ENCODE results near the gene GNG7.
"Not testable (repeated sequence)": the region's sequence is repeated elsewhere in the genome, so short reads cannot be mapped to it uniquely, and the experiment has no call there.

Gene GNG7

GRCh38 chr19:2495651-2496316, 206.7 kb downstream of the GNG7 start:
- DNase-seq, result no peak

- DNase-seq, result no peak
These were observed 207.3 kb downstream of the GNG7 start for GRCh38 chr19:2495130-2495641.

DNA sequence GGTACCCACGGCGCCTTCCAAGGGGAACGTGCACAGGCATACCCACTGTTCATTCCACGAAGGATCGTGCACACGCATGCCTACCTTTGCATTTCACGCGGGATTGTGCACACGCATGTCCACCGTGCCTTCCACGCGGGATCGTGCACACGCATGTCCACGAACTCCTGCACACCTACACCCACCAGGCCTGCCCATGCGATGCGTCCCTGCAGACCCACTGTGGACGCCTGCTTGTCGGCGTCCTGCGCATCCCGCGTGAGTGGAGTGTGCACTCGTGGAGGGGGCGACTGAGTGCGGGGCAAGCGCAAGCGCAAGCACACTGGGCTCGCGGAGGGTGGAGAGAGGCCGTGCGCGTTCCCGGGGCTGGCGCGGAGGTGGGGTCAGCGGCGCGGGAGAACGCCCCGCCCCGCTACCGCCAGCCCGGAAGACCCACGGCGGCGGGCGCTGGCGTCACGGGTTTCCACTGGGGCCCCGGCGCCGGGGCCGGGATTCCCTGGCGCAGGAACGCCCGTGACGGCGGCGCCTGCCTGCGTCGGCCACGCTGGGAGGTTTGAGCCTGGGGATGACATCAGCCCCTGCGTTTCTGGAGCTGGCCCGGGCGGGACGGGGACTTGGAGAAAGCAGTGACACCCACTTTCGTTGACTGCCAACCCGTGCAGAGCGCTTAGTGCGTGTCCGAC, 207.9 kb downstream of the GNG7 start:
- peak; percentile 52 for DNase-seq

DNA sequence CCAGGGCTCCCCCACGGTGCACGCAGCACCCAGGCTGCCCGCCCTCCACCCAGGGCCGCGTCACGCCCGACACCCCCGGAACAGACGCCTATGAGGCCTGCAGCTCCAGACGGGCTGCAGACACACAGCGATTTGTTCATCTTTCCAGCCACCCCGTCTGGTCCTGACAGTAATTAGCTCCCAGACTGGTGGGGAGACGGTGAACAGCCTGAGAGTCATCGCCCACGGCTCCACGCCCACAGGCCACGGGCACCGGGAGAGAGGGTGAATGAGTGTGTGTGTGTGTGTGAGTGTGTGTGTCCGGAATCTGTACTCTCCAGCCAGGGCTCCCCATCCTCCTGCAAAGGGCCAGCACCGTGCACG, 208.4 kb downstream of the GNG7 start:
- no peak for DNase-seq

DNA sequence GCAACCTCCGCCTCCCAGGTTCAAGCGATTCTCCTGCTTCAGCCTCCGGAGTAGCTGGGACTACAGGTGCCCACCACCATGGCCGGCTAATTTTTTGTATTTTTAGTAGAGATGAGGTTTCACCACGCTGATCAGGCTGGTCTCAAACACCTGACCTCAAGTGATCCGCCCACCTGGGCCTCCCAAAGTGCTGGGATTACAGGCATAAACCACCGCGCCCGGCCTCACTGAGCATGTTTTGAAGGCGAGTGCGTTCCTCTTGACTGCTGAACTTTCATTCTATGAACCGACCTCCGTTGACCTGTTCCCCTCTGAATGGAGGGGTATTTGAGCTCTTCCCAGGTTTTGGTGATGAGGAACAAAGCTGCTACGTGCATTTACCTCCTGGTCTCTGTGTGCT, 209.0 kb downstream of the GNG7 start:
- DNase-seq, result not testable (repeated sequence)

DNA sequence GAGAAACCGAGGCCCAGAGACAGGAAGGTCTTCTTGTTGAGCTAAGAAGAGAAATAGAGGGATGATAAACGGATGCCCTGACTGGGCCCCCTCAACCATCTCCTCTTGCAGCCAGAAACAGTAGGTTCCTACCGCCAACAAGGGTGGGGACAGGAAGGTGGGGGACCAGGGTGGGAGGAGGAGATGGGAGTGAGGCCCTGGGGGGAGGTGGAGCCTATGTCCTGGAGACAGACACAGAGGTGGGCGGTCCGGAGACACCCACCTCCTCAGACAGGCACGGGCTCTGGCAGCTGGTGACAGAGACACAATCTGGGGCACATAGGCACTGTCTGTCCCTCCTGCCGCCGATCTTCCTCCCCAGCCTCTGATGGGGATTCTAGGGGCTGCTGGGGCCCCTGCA, 209.6 kb downstream of the GNG7 start:
- DNase-seq, result no peak

GRCh38 chr19:2491130-2491801, 211.2 kb downstream of the GNG7 start:
- no peak for DNase-seq

DNA sequence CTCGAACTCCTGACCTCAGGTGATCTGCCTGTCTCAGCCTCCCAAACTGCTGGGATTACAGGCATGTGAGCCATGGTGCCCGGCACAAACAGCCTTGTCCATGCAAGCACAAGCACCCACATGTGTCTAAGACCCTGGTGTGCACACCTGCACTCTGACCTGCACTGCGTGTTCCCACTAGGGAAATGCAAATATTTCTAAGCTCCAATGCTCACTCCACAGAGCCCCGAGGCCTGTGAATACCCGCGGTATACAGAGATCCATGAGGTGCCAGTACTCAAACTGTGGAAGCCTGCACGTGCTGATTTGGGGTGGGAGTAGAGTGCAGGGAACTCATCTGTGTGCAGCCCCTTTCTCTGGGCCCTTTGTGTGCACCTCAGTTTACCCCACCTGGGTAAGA, 211.8 kb downstream of the GNG7 start:
- DNase-seq, result no peak

DNA sequence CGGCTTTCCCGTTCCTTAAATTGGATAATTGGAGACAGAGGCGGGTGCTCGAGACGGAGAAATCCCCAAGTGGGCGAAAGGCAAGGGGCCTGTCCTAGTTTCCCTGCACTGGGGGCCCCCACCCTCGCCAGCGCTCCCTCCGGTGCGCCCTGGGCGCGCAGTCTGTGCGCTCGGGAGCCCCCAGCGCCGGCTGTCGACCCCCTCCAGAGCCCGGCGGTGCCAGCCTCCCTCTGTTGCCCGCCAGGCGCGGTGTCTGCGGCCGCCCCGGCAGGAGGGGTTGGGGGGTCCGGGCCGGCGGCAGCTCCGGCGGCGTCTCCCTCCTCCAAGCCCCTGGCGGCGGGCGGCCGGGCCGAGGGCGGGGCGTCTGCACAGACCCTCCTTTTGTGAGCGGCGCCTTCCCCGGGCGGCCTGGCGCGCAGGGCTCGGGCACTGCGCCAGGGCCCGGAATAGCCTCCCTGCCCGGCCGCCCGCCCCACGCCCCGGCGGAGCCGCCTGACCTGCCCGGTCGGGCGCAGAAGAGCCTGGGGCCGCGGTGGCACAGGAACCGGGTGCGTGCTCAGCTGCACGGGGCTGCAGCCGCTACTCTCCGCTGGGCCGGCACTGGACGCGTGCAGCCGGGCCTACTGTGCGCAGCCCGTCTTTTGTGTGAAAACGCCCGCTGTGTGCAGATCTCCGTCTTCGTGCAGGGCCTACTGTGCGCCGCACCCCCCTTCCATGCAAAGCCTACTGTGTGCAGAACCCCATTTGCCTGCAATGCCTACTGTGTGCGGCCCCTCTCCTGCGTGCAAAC, 213.4 kb downstream of the GNG7 start:
- peak; percentile 11 for DNase-seq

DNA sequence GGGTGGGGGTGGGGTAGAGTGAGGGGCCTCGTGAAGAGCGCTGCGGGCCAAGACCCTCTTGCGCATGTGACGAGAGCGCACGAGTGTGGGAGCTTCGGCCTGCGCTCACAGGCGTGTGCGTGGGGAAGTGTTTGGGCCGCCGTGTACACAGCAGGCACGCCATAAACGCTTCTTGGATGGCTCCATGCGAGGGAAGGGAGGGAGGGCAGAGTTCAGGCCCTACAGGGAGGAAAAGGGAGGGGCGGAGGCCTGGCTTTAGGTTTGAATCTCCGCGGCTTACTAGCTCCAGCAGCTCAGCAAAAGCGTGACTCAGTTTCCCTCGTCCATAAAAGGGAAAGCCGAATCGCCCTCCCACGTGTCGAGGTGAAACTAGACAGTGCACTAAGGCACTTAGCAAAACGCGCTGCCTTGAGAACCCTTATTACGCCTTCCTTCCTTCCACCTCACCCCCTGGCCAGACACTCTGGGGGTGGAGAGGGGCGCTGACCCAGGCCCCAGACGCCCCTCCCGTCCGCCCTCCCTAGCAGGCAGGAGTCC, 214.0 kb downstream of the GNG7 start:
- DNase-seq, result no peak

DNA sequence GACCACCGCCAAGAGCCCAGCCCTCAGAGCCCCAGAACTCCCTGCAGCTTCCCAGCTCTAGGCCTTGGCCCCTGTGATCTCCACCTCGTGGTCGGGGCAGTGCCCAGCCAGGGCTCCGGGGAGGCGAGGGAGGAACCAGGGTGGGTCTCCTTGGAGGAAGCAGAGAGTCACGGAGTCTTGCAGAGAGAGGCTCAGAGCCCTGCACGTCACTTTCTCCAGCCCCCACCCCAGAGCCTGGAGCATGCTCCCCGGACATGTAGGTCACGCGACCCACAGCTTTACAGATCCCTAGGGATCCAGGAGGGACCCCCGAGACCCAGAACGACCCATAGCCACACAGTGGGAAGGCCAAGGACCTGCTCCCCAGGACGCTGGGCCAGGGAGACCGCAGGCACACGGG, 214.7 kb downstream of the GNG7 start:
- no peak for DNase-seq

GRCh38 chr19:2487090-2487489, 215.4 kb downstream of the GNG7 start:
- no peak for DNase-seq

DNA sequence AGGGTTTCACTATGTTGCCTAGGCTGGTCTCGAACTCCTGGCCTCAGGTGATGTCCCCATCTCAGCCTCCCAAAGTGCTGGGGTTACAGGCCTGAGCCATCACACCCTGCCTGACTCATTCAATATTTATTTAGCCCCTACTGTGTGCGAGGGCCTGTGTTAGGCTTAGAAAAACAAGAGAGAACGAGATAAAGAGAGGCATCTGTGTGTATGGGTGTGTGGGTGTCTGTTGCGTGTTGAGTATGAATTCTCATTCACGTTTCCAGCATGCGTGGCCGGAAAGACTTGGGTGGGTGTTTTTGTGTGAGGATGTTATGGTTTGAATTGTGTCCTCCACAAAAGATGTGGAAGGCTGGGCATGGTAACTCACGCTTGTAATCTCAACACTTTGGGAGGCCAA, 217.1 kb downstream of the GNG7 start:
- no peak for DNase-seq

- DNase-seq, result no peak
These were observed 218.1 kb downstream of the GNG7 start for GRCh38 chr19:2484178-2484937.

- DNase-seq, result no peak
These were observed 218.9 kb downstream of the GNG7 start for GRCh38 chr19:2483484-2484151.

- DNase-seq, result no peak
These were observed 219.4 kb downstream of the GNG7 start for GRCh38 chr19:2483084-2483483.

- DNase-seq, result no peak
These were observed 220.0 kb downstream of the GNG7 start for GRCh38 chr19:2482354-2483038.

GRCh38 chr19:2481466-2481865, 221.0 kb downstream of the GNG7 start:
- no peak for DNase-seq

DNA sequence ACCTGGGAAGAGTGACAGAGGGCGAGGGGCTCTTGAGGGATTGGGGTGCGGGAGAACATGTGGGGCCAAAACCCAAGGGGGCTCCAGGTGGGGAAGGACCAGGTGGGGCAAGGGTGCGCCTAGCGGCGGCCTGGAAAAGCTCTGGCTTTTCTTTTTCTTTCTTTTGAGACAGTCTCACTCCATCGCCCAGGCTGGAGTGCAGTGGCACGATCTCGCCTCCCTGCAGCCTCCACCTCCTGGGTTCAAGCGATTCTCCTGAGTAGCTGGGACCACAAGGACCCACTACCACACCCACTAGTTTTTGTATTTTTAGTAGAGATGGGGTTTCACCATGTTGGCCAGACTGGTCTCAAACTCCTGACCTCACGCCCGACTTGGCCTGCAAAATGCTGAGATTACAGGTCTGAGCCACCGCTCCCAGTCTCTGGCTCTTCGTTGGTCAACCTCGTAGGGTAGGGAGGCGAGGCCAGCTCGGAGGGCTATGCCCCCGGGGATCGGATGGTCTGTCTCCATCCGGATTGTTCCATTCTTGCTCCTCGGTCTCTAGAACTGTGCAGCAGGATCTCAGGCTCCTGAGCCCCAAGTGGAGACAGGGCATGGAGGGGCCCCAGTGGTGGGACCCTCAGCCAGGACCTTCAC, 222.8 kb downstream of the GNG7 start:
- no peak for DNase-seq

DNA sequence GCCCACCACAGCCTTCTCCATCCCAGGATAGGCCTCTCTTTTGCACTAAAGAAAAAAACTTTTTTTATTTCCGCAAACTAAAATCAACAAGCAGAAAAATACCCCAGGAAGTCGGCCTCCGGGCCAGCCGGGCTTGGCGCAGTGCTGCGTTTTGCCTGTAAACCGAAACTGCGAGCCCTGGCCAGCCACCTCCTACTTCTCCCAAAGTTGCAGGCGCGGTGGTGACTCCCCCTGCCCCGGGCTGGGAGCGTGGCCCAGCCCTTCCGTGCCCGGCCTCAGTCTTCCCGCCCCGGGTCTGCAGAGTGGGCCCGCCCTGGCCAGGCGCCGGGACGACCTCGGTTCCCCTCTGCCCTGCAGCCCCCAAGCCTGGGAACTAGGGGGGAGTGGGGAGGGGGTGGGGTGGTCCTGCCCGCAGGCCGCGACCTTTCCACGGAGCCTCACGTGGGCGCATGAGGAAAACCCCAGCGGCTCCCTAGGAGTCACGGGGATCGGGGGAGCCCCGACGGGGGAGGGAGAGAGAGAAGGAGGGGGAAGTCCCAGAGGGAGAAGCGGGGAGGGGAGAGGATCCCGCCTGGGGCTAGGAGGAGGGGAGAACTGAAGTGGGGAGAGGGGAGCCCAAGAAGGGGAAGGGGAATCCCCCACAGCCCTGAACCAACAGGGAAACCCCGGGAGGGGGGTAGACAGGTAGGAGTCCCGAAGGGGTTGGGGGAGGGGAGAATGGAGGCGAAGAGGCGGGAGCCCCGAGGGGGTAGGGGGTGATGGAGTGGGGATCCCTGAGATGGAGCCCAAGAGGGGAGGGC, 223.5 kb downstream of the GNG7 start:
- DNase-seq, result peak; percentile 75

All from stimulated activated CD4-positive, alpha-beta T cell treated with anti-CD3 and anti-CD28 coated beads, Interleukin-4, amount 100 ng/mL, for 1 hour (primary cell).